Measurements from ENCODE around the gene UFC1.

GRCh38 chr1:161175771-161176453 is 22.1 kb downstream of the UFC1 start:
- TF ChIP-seq CTCF (IDR thresholded peaks at IDR 0.05): no peak
- TF ChIP-seq POLR2AphosphoS5 (IDR thresholded peaks at IDR 0.05; ENCODE audit: low read depth, low read length): no peak
- TF ChIP-seq TCF7L2 (IDR thresholded peaks at IDR 0.05; ENCODE audit: low read depth, low read length): no peak
